Lung (tissue), 12 donors: ENCODE measurements around the gene LHPP. TPM values are rescaled to one million over a fixed set of nuclear protein-coding genes. Genes with fewer than 3 reads are reported as not detected.

Source experiments
- ATAC-seq: fragments of 200-7000 bp; cut with Tn5 transposase; one replicate; pipeline ENCODE4 v1.9.1; 2020; ENCODE audit warnings: moderate number of reproducible peaks; ENCODE audit not compliant: insufficient read depth, low FRiP score
- DNase-seq, 3 donors: peaks; one replicate each; pipeline ENCODE4 v3.0.0-alpha.2; 2013 to 2017
- H3K27ac ChIP-seq, 2 donors: one replicate each; pipeline ENCODE4 v1.5.1; 2013; ENCODE audit warnings: mild to moderate bottlenecking in 2 of 2, moderate library complexity in 2 of 2, control low read depth in 1 of 2, inconsistent platforms in 1 of 2, low read depth in 1 of 2, low read length in 1 of 2
- H3K27me3 ChIP-seq, 3 donors: one replicate each; pipeline ENCODE4 v1.5.1; 2013; ENCODE audit warnings: low read length in 2 of 3; ENCODE audit not compliant: control insufficient read depth in 3 of 3, insufficient read depth in 3 of 3
- H3K36me3 ChIP-seq, 4 donors: one replicate each; pipeline ENCODE4 v1.5.1; 2013; ENCODE audit warnings: low read length in 4 of 4, mild to moderate bottlenecking in 1 of 4, moderate library complexity in 1 of 4; ENCODE audit not compliant: control insufficient read depth in 4 of 4, insufficient read depth in 4 of 4
- H3K4me1 ChIP-seq, 5 donors: one replicate each; pipeline ENCODE4 v1.5.1; 2013; ENCODE audit warnings: low read length in 5 of 5, mild to moderate bottlenecking in 2 of 5, moderate library complexity in 1 of 5; ENCODE audit not compliant: control insufficient read depth in 5 of 5, insufficient read depth in 5 of 5
- H3K4me3 ChIP-seq: one replicate; pipeline ENCODE4 v1.5.1; 2013; ENCODE audit warnings: mild to moderate bottlenecking, control low read depth, moderate library complexity
- H3K9ac ChIP-seq, 2 donors: one replicate each; pipeline ENCODE4 v1.5.1; 2013; ENCODE audit warnings: low read length in 2 of 2, control low read depth in 1 of 2; ENCODE audit not compliant: insufficient read depth in 1 of 2
- H3K9me3 ChIP-seq, 4 donors: one replicate each; pipeline ENCODE4 v1.5.1; 2013; ENCODE audit warnings: low read length in 3 of 4, mild to moderate bottlenecking in 1 of 4, moderate library complexity in 1 of 4; ENCODE audit not compliant: control insufficient read depth in 4 of 4, insufficient read depth in 3 of 4
- CTCF ChIP-seq: IDR thresholded peaks from 2 replicates; pipeline ENCODE4 v1.5.1; 2012; ENCODE audit warnings: mild to moderate bottlenecking; ENCODE audit errors: control extremely low read depth, extremely low read depth
- WGBS, 2 donors: extraction: QIAGEN DNeasy Blood & Tissue Kit; methylation state at CpG; one replicate each; pipeline ENCODE4 v1.1.7; 2013; 5-methylcytosine and 5-hydroxymethylcytosine counted together
- polyA plus RNA-seq, 2 donors: library from polyadenylated mRNA; stranded (reverse); fragments of 200-250 nt; gene quantifications; one replicate each; pipeline ENCODE4 v1.2.1, GENCODE V29; 2013
- total RNA-seq, 2 donors: library from RNA; depleted of rRNA in 1 of 2; stranded (reverse); fragments of >200 nt in 1 of 2; gene quantifications; one replicate each; pipeline ENCODE4 v1.2.1, GENCODE V29; 2014 to 2021
- donor health status: control.
- donor health status: control.
- donor health status: Bipolar disorder and iron deficiency.
- donor health status: healthy.
- donor health status: DM: yes; HTN: yes; CAD: no.

Gene LHPP
- total and polyA plus RNA-seq, 4 donors, result 7.1 to 18.6 (median 14.8) TPM

- Histone ChIP-seq H3K27ac (no peak overlapping the region), H3K36me3 (no peaks in the 10 kb centered on the region), H3K27me3 (no peaks in the 10 kb centered on the region), H3K4me3 (no peak overlapping the region), H3K9me3 (no peaks in the 10 kb centered on the region), H3K9ac (no peak overlapping the region), H3K4me1 (no peaks in the 10 kb centered on the region)
- DNase-seq, result no peak
- no peak for ATAC-seq
- WGBS, 2 donors, result 90 to 93% methylated on average over 8 of the region's 8 CpGs
- no peak for TF ChIP-seq CTCF
Measured at GRCh38 chr10:124512040-124512428, 50.4 kb downstream of the LHPP start.

GRCh38 chr10:124512600-124512999 lies 51.0 kb downstream of the LHPP start:
- no peak overlapping the region for H3K9ac ChIP-seq
- no peak overlapping the region for H3K4me3 ChIP-seq
- H3K27me3 ChIP-seq, result no peaks in the 10 kb centered on the region
- H3K9me3 ChIP-seq, result no peaks in the 10 kb centered on the region
- 95 to 97% methylated on average over 6 of the region's 8 CpGs for WGBS, 2 donors
- H3K4me1 ChIP-seq, result no peaks in the 10 kb centered on the region
- TF ChIP-seq CTCF, result no peak
- H3K27ac ChIP-seq, result no peak overlapping the region
- DNase-seq (no peak), ATAC-seq (no peak)
- H3K36me3 ChIP-seq, result no peaks in the 10 kb centered on the region

GRCh38 chr10:124515244-124515970 lies 53.8 kb downstream of the LHPP start:
- ATAC-seq (no peak), DNase-seq (no peak)
- no peaks in the 10 kb centered on the region for H3K27me3 ChIP-seq
- no peaks in the 10 kb centered on the region for H3K4me1 ChIP-seq
- H3K9me3 ChIP-seq, result no peaks in the 10 kb centered on the region
- H3K27ac ChIP-seq, result no peak overlapping the region
- no peaks in the 10 kb centered on the region for H3K36me3 ChIP-seq
- WGBS, 2 donors, result 88 to 91% methylated on average over 13 of the region's 13 CpGs
- no peak for TF ChIP-seq CTCF
- no peak overlapping the region for H3K9ac ChIP-seq
- H3K4me3 ChIP-seq, result no peak overlapping the region

GRCh38 chr10:124516181-124516580 lies 54.6 kb downstream of the LHPP start:
- Histone ChIP-seq H3K4me3 (no peak overlapping the region), H3K27me3 (no peaks in the 10 kb centered on the region), H3K4me1 (no peaks in the 10 kb centered on the region), H3K27ac (no peak overlapping the region), H3K36me3 (no peaks in the 10 kb centered on the region), H3K9me3 (no peaks in the 10 kb centered on the region), H3K9ac (no peak overlapping the region)
- no peak for ATAC-seq
- no peak for DNase-seq
- TF ChIP-seq CTCF, result no peak
- WGBS, 2 donors, result 92 to 95% methylated on average over 9 of the region's 9 CpGs
